CMK (cell line): ENCODE results near the gene CALHM3.
A peak's percentile ranks its signal among the peaks of the same experiment; 100 is the strongest.

ENCODE experiments used
- DNase-seq: peaks from one replicate; pipeline ENCODE4 v3.0.0-alpha.2; 2010; ENCODE audit warnings: low read depth

The CALHM3 gene

GRCh38 chr10:103450201-103450695 is 28.8 kb downstream of the CALHM3 start:
- no peak for DNase-seq

DNA sequence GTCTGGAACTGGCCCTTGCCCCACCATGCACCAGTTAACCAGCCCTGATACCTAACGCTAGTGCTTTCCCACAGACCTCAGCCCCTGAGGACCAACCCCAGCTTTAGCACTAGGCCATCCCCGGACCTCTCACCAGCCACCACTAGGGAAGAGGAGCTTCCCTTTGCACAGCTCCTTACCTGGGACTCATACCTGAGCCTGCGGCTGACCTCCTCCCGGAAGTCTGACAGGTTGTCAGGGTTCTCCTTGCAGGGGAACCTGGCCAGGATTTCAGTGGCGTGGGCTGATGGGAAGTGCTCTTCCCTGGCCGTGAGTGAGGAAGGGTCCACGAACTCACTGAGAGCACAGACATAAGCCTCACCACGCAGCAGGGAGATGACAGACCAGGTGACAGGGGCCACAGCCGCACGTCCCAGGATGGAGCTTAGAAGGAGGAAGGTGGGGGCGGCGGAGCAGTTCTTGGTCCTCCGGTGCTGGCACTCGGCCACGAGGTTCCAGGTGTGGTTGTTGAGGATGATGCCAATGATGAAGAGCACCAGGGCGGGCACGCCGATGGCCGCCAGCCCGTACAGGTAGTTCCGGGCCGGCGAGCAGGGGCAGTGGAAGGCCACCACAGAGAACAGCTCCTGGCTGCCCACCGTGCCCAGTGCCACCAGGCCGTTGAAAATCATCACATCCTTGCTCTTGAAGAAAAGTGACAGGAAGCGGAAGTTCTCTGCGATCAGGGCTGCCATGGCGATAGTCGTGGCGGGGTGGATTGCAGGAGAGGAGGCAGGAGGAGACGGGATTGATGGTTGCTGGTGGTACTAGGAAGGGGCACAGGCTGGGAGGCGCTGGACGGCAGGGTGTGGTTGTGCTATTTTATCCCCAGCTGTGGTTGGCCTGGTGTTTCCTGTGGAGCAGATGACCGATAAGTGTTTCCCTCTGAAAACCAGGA is 29.6 kb downstream of the CALHM3 start:
- peak; percentile 26 for DNase-seq

DNA sequence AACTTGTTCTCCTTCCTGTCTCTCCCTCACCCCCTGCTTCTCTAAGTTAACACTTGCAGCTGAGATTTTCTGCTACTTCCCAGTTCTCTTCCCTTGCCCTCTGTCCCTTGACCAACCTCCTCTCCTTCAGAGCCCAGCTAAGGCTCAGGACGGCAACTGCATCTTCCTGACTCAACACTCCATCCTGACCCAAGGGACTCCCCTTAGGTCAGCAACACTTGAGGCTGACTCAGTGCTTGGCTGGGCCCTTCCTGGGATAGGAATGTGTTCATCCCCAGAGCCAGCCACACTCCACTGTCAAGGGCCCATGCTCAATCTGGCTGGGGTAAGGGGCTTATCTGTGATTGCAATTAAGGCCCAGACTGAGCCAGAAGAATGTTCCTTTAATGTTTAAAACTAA is 30.3 kb downstream of the CALHM3 start:
- DNase-seq = no peak

GRCh38 chr10:103447187-103447586 is 31.9 kb downstream of the CALHM3 start:
- DNase-seq = no peak

GRCh38 chr10:103445767-103446567 is 33.1 kb downstream of the CALHM3 start:
- DNase-seq = no peak

GRCh38 chr10:103445366-103445765 is 33.7 kb downstream of the CALHM3 start:
- DNase-seq = no peak

DNA sequence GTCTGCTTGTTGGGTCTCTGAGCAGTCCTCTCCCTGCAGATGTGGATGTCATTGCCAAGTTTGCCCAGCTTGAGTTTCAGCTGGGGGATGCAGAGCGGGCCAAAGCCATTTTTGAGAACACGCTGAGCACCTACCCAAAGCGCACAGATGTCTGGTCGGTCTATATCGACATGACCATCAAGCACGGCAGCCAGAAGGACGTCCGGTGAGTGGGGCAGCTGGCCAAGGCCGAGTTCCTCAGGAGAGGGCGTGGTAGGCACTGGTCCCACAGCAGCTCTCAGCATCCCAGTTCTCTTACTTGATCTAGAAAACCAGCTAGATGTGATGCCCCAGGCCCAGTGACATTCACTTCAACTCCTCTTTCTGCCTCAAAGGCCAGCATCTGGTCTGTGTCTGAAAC is 34.6 kb downstream of the CALHM3 start:
- no peak for DNase-seq

DNA sequence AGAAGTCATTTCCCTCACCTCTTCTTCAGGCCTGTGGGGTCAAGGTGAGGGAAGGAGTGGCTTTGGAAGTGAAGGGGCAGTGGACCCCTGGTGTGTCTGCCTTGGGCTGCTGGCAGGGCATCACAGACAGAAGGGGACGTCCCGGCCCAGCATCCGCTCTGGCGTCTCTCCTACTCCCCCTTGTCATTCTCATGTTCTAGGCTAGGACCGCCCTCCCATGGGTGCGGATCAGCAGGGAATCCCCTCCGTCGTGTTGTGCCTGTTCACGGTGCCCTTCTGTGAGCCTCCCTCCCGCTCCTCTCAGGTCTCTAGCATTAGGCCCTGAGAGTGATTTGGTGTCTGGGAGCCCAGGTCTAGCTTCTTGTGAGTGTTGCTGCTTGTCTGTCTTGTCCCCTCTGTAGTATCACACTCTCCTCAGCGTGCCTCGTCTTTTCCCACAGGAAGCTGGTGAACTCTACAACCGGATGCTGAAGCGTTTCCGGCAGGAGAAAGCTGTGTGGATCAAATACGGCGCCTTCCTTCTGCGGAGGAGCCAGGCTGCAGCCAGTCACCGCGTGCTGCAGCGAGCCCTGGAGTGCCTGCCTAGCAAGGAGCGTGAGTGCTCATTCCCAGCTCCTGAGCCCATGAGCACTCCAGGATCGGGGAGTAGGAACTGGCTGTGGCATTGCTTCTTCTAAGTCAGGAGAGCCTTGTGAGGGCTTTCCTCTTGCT is 35.4 kb downstream of the CALHM3 start:
- no peak for DNase-seq

DNA sequence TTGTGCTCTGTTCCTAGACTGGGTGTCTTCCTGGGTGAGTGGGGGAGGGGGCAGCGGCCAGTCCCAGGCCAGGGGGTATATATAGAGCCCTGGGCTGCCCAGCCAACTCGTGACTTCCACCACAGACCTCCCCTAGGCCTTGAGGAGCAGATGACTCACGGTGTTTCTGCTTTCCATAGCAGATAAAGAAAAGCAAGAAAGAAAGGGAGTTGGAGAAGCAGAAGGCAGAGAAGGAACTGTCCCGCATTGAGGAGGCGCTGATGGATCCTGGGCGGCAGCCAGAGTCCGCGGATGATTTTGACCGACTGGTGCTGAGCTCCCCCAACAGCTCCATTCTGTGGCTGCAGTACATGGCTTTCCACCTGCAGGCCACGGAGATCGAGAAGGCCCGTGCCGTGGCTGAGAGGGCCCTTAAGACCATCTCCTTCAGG is 37.0 kb downstream of the CALHM3 start:
- no peak for DNase-seq

- no peak for DNase-seq
These were observed 37.4 kb downstream of the CALHM3 start for GRCh38 chr10:103441611-103442010.

DNA sequence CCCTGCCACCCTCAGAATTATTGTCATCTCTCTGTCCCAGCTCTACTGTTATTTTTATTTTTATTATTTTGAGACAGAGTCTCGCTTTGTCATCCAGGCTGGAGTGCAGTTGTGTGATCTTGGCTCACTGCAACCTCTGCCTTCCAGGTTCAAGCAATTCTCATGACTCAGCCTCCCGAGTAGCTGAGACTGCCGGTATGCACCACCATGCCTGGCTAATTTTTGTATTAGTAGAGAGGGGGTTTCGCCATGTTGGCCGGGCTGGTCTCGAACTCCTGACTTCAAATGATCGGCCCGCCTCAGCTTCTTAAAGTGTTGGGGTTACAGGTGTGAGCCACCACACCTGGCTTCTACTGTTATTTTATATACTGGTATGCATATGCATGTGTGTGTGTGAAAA is 37.8 kb downstream of the CALHM3 start:
- DNase-seq = no peak

DNA sequence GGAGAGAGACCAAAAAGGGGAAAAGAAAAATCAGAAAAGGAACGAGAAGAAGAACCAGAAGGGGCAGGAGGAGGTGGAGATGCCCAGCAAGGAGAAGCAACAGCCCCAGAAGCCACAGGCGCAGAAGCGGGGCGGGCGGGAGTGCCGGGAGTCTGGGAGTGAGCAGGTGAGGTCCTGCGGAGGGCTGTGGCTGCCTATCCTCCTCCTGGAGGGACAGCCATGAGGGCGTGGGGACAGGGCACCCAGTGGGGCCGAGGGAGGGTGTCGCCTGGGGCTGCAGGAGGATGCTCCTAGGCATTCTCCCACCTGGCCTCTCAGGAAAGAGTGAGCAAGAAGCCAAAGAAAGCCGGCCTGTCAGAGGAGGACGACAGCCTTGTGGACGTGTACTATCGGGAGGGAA is 38.6 kb downstream of the CALHM3 start:
- DNase-seq = no peak

GRCh38 chr10:103439776-103440175 is 39.3 kb downstream of the CALHM3 start:
- no peak for DNase-seq

- no peak for DNase-seq
These were observed 45.2 kb downstream of the CALHM3 start for GRCh38 chr10:103433858-103434257.

GRCh38 chr10:103431902-103432301 is 47.1 kb downstream of the CALHM3 start:
- no peak for DNase-seq

- no peak for DNase-seq
These were observed 49.4 kb downstream of the CALHM3 start for GRCh38 chr10:103429647-103430046.

DNA sequence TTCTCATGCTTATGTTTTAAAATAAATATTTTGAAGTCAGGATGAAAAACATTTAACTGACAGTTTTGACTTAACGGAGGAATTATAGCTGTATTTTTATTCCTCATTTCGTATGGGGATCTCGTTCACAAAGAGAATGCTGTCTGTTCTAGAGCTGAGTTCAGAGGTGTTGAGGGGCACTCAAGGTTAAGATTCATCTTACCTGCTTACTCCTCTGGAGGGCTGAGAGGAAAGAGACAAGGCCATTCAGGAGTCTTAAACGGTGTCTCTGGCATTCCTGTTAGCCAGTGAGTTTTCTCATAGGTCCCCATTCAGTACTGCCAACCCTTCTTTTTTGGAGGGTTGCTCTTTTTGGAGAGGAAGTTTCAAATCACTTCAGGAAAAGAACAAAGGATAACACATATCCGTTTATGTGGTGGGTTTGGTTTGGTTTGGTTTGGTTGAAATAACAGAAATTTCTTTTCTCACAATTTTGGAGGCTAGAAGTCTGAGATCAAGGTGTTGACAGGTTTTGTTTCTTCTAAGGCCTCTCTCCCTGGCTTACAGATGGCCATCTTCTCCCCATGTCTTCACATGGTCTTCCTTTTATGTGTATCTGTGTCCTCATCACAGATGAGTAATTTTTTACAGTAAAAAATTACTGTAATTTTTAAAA is 49.9 kb downstream of the CALHM3 start:
- no peak for DNase-seq

DNA sequence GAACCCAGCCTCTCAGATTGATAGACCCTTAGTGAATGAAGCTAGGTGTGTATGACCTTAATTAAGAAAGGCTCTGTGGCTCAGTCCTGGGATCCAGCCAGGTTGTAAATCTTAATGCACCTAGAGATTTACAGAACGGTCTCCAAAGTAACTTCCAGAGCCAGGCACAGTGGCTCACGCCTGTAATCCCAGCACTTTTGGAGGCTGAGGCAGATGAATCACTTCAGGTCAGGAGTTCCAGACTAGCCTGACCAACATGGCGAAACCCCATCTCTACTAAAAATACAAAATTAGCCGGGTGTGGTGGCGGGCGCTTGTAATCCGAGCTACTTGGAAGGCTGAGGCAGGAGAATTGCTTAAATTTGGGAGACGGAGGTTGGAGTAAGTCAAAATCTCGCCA is 51.2 kb downstream of the CALHM3 start:
- no peak for DNase-seq

DNA sequence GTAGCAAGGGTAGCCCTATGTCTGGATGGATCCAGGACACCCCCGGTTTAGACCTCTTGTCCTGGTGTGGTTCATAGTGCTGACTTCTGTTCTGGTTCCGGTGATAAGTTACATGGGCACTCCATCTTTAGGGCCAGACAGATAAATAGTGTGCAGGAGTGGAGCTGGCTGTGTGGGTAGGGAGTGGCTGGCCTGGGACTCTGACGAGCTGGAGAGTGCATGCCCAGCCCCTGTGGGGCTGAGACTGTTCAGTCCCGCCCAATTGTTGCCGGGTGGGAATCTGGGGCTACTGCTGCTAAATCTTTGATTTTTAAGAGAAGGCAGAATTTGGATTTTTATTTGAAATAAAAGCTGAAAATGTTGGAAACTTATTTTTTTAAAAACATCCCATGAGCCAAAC is 55.3 kb downstream of the CALHM3 start:
- DNase-seq = no peak
